Glutamatergic neuron (in vitro differentiated cells): ENCODE results near the gene FTCD. TPM values are rescaled to one million over a fixed set of nuclear protein-coding genes. Genes with fewer than 3 reads are reported as not detected.
"Not testable (repeated sequence)": the region's sequence is repeated elsewhere in the genome, so short reads cannot be mapped to it uniquely, and the experiment has no call there.

Source experiments
- DNase-seq: peaks from one replicate; pipeline ENCODE4 v3.0.0; 2022
- H3K27ac Mint-ChIP-seq: one replicate; pipeline ENCODE4 v1.8.0; 2020; ENCODE audit warnings: mild to moderate bottlenecking, mixed read lengths, inconsistent platforms; ENCODE audit not compliant: unreplicated experiment
- H3K27me3 Mint-ChIP-seq: one replicate; pipeline ENCODE4 v1.8.0; 2020; ENCODE audit warnings: mild to moderate bottlenecking, moderate library complexity, mixed read lengths, inconsistent platforms; ENCODE audit not compliant: unreplicated experiment
- H3K36me3 Mint-ChIP-seq: one replicate; pipeline ENCODE4 v1.8.0; 2020; ENCODE audit warnings: mild to moderate bottlenecking, mixed read lengths, inconsistent platforms; ENCODE audit not compliant: unreplicated experiment
- H3K4me1 Mint-ChIP-seq: one replicate; pipeline ENCODE4 v1.8.0; 2020; ENCODE audit warnings: mild to moderate bottlenecking, low read depth, mixed read lengths, inconsistent platforms; ENCODE audit not compliant: unreplicated experiment
- H3K4me3 Mint-ChIP-seq: one replicate; pipeline ENCODE4 v1.8.0; 2020; ENCODE audit warnings: mild to moderate bottlenecking, mixed read lengths, inconsistent platforms; ENCODE audit not compliant: unreplicated experiment
- H3K9me3 Mint-ChIP-seq: one replicate; pipeline ENCODE4 v1.8.0; 2020; ENCODE audit warnings: mild to moderate bottlenecking, moderate library complexity, mixed read lengths, inconsistent platforms; ENCODE audit not compliant: unreplicated experiment
- CTCF ChIP-seq: fragments of 200-600 bp; sonication (generic); IDR thresholded peaks from one replicate; pipeline ENCODE4 v1.5.0; 2021; ENCODE audit not compliant: partially characterized antibody, unreplicated experiment
- total RNA-seq: library from RNA; stranded (reverse); fragmentation: NEBNext Ultra II Directional; extraction: Animal tissue kit (Norgen Biotek cat#: 25700); gene quantifications from one replicate; pipeline ENCODE4 v1.2.1, GENCODE V29; 2021; ENCODE audit not compliant: unreplicated experiment

The FTCD gene
- total RNA-seq, 1 donor from 2014 or later: 13.4 TPM

GRCh38 chr21:46180079-46180722, 24.8 kb upstream of the FTCD start:
- TF ChIP-seq CTCF: no peak
- Mint-ChIP-seq H3K27me3 (peaks cover 3% of the 10 kb centered on the region), H3K36me3 (peaks cover 18% of the 10 kb centered on the region), H3K4me3 (no peak overlapping the region), H3K27ac (peak overlapping the region; percentile 44), H3K9me3 (peaks cover 8% of the 10 kb centered on the region), H3K4me1 (peaks cover 4% of the 10 kb centered on the region)
- DNase-seq: no peak

- Mint-ChIP-seq H3K4me3 (no peak overlapping the region), H3K9me3 (peaks cover 5% of the 10 kb centered on the region), H3K36me3 (peaks cover 18% of the 10 kb centered on the region), H3K27me3 (peaks cover 3% of the 10 kb centered on the region), H3K4me1 (peaks cover 4% of the 10 kb centered on the region), H3K27ac (peak overlapping the region; percentile 44)
- no peak for DNase-seq
- no peak for TF ChIP-seq CTCF
Observed at GRCh38 chr21:46179708-46180078, 24.3 kb upstream of the FTCD start.

GRCh38 chr21:46178961-46179360, 23.6 kb upstream of the FTCD start:
- DNase-seq: no peak

GRCh38 chr21:46176443-46177129, 21.2 kb upstream of the FTCD start:
- H3K9me3 Mint-ChIP-seq, H3K4me1 Mint-ChIP-seq, H3K27me3 Mint-ChIP-seq, H3K27ac Mint-ChIP-seq, H3K4me3 Mint-ChIP-seq, DNase-seq: not testable (repeated sequence)
- H3K36me3 Mint-ChIP-seq: peaks cover 28% of the 10 kb centered on the region

More at GRCh38 chr21:46178961-46179360, 23.6 kb upstream of the FTCD start:
- Mint-ChIP-seq H3K27me3 (peaks cover 3% of the 10 kb centered on the region), H3K27ac (peak overlapping the region; percentile 50), H3K4me3 (no peak overlapping the region), H3K4me1 (peaks cover 4% of the 10 kb centered on the region), H3K36me3 (peaks cover 18% of the 10 kb centered on the region), H3K9me3 (peaks cover 4% of the 10 kb centered on the region)
- no peak for TF ChIP-seq CTCF

GRCh38 chr21:46173573-46173972, 18.2 kb upstream of the FTCD start:
- peaks cover 11% of the 10 kb centered on the region for H3K4me1 Mint-ChIP-seq
- peaks cover 14% of the 10 kb centered on the region for H3K27me3 Mint-ChIP-seq
- DNase-seq: no peak
- no peak overlapping the region for H3K4me3 Mint-ChIP-seq
- no peak overlapping the region for H3K27ac Mint-ChIP-seq
- H3K9me3 Mint-ChIP-seq: peaks cover 16% of the 10 kb centered on the region
- TF ChIP-seq CTCF: no peak
- peaks cover 35% of the 10 kb centered on the region for H3K36me3 Mint-ChIP-seq
